Activated gamma-delta T cell treated with Interleukin-2 at 50 U/mL for 16 hours (primary cell): ENCODE results near the gene POU4F2.
"Not testable (repeated sequence)": the region's sequence is repeated elsewhere in the genome, so short reads cannot be mapped to it uniquely, and the experiment has no call there.

Experiments
- DNase-seq: peaks from one replicate; pipeline ENCODE4 v3.0.0-alpha.2; 2020

The POU4F2 gene

GRCh38 chr4:146655521-146655856, 16.8 kb downstream of the POU4F2 start:
- DNase-seq, result no peak

GRCh38 chr4:146661367-146661766, 22.7 kb downstream of the POU4F2 start:
- DNase-seq, result no peak

- not testable (repeated sequence) for DNase-seq
Observed at GRCh38 chr4:146663968-146664311, 25.2 kb downstream of the POU4F2 start.

- no peak for DNase-seq
Observed at GRCh38 chr4:146674829-146675570, 36.3 kb downstream of the POU4F2 start.
